ENCODE results near the gene SMIM43.

SMIM43 gene

GRCh38 chr4:121794505-121795188 is 29.7 kb upstream of the SMIM43 start:
- TF ChIP-seq CTCF (IDR thresholded peaks at IDR 0.05; ENCODE audit: insufficient read depth, low read length, poor library complexity, severe bottlenecking): no peak
- DNase-seq (ENCODE audit: extremely low read depth, insufficient read length): no peak
- Histone ChIP-seq H3K4me3 (replicated peaks; ENCODE audit: low read depth, low read length) (no peak overlapping the region), H3K27me3 (replicated peaks; ENCODE audit: control insufficient read depth, insufficient read depth, low read length) (no peaks in the 10 kb centered on the region), H3K36me3 (ENCODE audit: control insufficient read depth, insufficient read depth, low read length) (no peaks in the 10 kb centered on the region)

- Histone ChIP-seq H3K4me3 (replicated peaks; ENCODE audit: low read depth, low read length) (no peak overlapping the region), H3K27me3 (replicated peaks; ENCODE audit: control insufficient read depth, insufficient read depth, low read length) (no peaks in the 10 kb centered on the region), H3K36me3 (ENCODE audit: control insufficient read depth, insufficient read depth, low read length) (no peaks in the 10 kb centered on the region)
- DNase-seq (ENCODE audit: extremely low read depth, insufficient read length): no peak
- TF ChIP-seq CTCF (IDR thresholded peaks at IDR 0.05; ENCODE audit: insufficient read depth, low read length, poor library complexity, severe bottlenecking): no peak
These were observed 28.0 kb upstream of the SMIM43 start for GRCh38 chr4:121792966-121793365.

- Histone ChIP-seq H3K4me3 (replicated peaks; ENCODE audit: low read depth, low read length) (no peak overlapping the region), H3K36me3 (ENCODE audit: control insufficient read depth, insufficient read depth, low read length) (no peaks in the 10 kb centered on the region), H3K27me3 (replicated peaks; ENCODE audit: control insufficient read depth, insufficient read depth, low read length) (no peaks in the 10 kb centered on the region)
- no peak for DNase-seq (ENCODE audit: extremely low read depth, insufficient read length)
- no peak for TF ChIP-seq CTCF (IDR thresholded peaks at IDR 0.05; ENCODE audit: insufficient read depth, low read length, poor library complexity, severe bottlenecking)
These were observed 26.5 kb upstream of the SMIM43 start for GRCh38 chr4:121791481-121791880.

GRCh38 chr4:121790976-121791375 is 26.0 kb upstream of the SMIM43 start:
- no peak for DNase-seq (ENCODE audit: extremely low read depth, insufficient read length)
- Histone ChIP-seq H3K36me3 (ENCODE audit: control insufficient read depth, insufficient read depth, low read length) (no peaks in the 10 kb centered on the region), H3K27me3 (replicated peaks; ENCODE audit: control insufficient read depth, insufficient read depth, low read length) (no peaks in the 10 kb centered on the region), H3K4me3 (replicated peaks; ENCODE audit: low read depth, low read length) (no peak overlapping the region)
- no peak for TF ChIP-seq CTCF (IDR thresholded peaks at IDR 0.05; ENCODE audit: insufficient read depth, low read length, poor library complexity, severe bottlenecking)

GRCh38 chr4:121789960-121790829 is 25.2 kb upstream of the SMIM43 start:
- Histone ChIP-seq H3K36me3 (ENCODE audit: control insufficient read depth, insufficient read depth, low read length) (no peaks in the 10 kb centered on the region), H3K27me3 (replicated peaks; ENCODE audit: control insufficient read depth, insufficient read depth, low read length) (no peaks in the 10 kb centered on the region), H3K4me3 (replicated peaks; ENCODE audit: low read depth, low read length) (no peak overlapping the region)
- no peak for DNase-seq (ENCODE audit: extremely low read depth, insufficient read length)
- TF ChIP-seq CTCF (IDR thresholded peaks at IDR 0.05; ENCODE audit: insufficient read depth, low read length, poor library complexity, severe bottlenecking): no peak

Measured in GM06990 (cell line).